Loucy (cell line): ENCODE measurements around the gene BBC3.

Source experiments
- H2AFZ ChIP-seq: fragments of 200-600 bp; sonication (generic); 2 replicates; pipeline ENCODE4 v1.6.0; 2016; ENCODE audit warnings: antibody characterized with exemption, mild to moderate bottlenecking, low read length, moderate library complexity
- H3F3A ChIP-seq: fragments of 200-600 bp; 2 replicates; pipeline ENCODE4 v1.6.0; 2016; ENCODE audit warnings: antibody characterized with exemption, low read depth, mild to moderate bottlenecking
- H3K27me3 ChIP-seq: fragments of 200-600 bp; sonication (generic); 2 replicates; pipeline ENCODE4 v1.6.1; 2014; ENCODE audit warnings: low read length, mild to moderate bottlenecking; ENCODE audit not compliant: insufficient read depth, poor library complexity, severe bottlenecking
- H3K36me3 ChIP-seq: fragments of 200-600 bp; sonication (generic); 2 replicates; pipeline ENCODE4 v1.6.1; 2016; ENCODE audit warnings: low read length; ENCODE audit not compliant: insufficient read depth
- H3K4me1 ChIP-seq: fragments of 200-600 bp; sonication (generic); 2 replicates; pipeline ENCODE4 v1.5.1; 2014; ENCODE audit warnings: low read length, mild to moderate bottlenecking; ENCODE audit not compliant: insufficient read depth, poor library complexity, severe bottlenecking
- H3K4me2 ChIP-seq: fragments of 200-600 bp; sonication (generic); 2 replicates; pipeline ENCODE4 v1.6.0; 2014; ENCODE audit warnings: antibody characterized with exemption, low read length, low read depth, mild to moderate bottlenecking; ENCODE audit not compliant: poor library complexity, severe bottlenecking
- H3K4me3 ChIP-seq: fragments of 200-600 bp; sonication (generic); 2 replicates; pipeline ENCODE4 v1.5.1; 2014; ENCODE audit warnings: low read length, mild to moderate bottlenecking, mixed read lengths; ENCODE audit not compliant: poor library complexity, severe bottlenecking
- H3K79me2 ChIP-seq: fragments of 200-600 bp; sonication (generic); 2 replicates; pipeline ENCODE4 v1.6.1; 2014; ENCODE audit warnings: low read length; ENCODE audit not compliant: insufficient read depth
- H3K9ac ChIP-seq: fragments of 200-600 bp; sonication (generic); 2 replicates; pipeline ENCODE4 v1.6.0; 2014; ENCODE audit warnings: mild to moderate bottlenecking, low read depth, low read length, moderate library complexity; ENCODE audit not compliant: poor library complexity, severe bottlenecking
- H3K9me2 ChIP-seq: fragments of 200-600 bp; sonication (generic); replicated peaks from 2 replicates; pipeline ENCODE4 v1.6.1; 2016; ENCODE audit warnings: low read depth, low read length, mixed read lengths
- H3K9me3 ChIP-seq: fragments of 200-600 bp; sonication (generic); 2 replicates; pipeline ENCODE4 v1.6.1; 2014; ENCODE audit warnings: mild to moderate bottlenecking, antibody characterized with exemption, low read length, low read depth; ENCODE audit not compliant: insufficient read depth
- H4K20me1 ChIP-seq: fragments of 200-600 bp; sonication (generic); 2 replicates; pipeline ENCODE4 v1.6.0; 2014; ENCODE audit warnings: antibody characterized with exemption, low read length, mild to moderate bottlenecking; ENCODE audit not compliant: insufficient read depth, poor library complexity, severe bottlenecking
- CTCF ChIP-seq: fragments of 200-600 bp; sonication (generic); conservative IDR thresholded peaks from 2 replicates; pipeline ENCODE4 v1.5.1; 2014; ENCODE audit warnings: mild to moderate bottlenecking, antibody characterized with exemption, low read length
- EZH2phosphoT487 ChIP-seq: fragments of 200-600 bp; IDR thresholded peaks from 2 replicates; pipeline ENCODE4 v1.6.1; 2018; ENCODE audit warnings: antibody characterized with exemption, mild to moderate bottlenecking, moderate library complexity, borderline replicate concordance

Gene BBC3

GRCh38 chr19:47231215-47232054 is 436 bp upstream of the BBC3 start:
- TF ChIP-seq CTCF (no peak), EZH2phosphoT487 (no peak)
- Histone ChIP-seq H3K4me3 (peak overlapping the region; percentile 97), H3K9me2 (no peaks in the 10 kb centered on the region), H4K20me1 (no peaks in the 10 kb centered on the region), H3F3A (no peaks in the 10 kb centered on the region), H3K9me3 (no peaks in the 10 kb centered on the region), H3K79me2 (0 out of 2 replicates have a peak, but pooled peaks cover 4% of the 10 kb centered on the region), H3K27me3 (no peaks in the 10 kb centered on the region), H3K4me1 (peaks cover 29% of the 10 kb centered on the region), H2AFZ (no peak overlapping the region), H3K9ac (peak overlapping the region; percentile 83), H3K36me3 (no peaks in the 10 kb centered on the region), H3K4me2 (peak overlapping the region; percentile 97)

GRCh38 chr19:47230054-47230920 is 712 bp downstream of the BBC3 start:
- TF ChIP-seq CTCF = peak; percentile 67
- TF ChIP-seq EZH2phosphoT487 = no peak
- Histone ChIP-seq H3K4me2 (peak overlapping the region; percentile 97), H3F3A (no peaks in the 10 kb centered on the region), H3K4me1 (peaks cover 36% of the 10 kb centered on the region), H3K27me3 (no peaks in the 10 kb centered on the region), H3K79me2 (0 out of 2 replicates have a peak, but pooled peaks cover 4% of the 10 kb centered on the region), H3K4me3 (peak overlapping the region; percentile 97), H3K9ac (peak overlapping the region; percentile 94), H3K9me2 (no peaks in the 10 kb centered on the region), H3K9me3 (no peaks in the 10 kb centered on the region), H4K20me1 (no peaks in the 10 kb centered on the region), H3K36me3 (no peaks in the 10 kb centered on the region), H2AFZ (no peak overlapping the region)

GRCh38 chr19:47229676-47230053 is 1.3 kb downstream of the BBC3 start:
- Histone ChIP-seq H3K4me1 (peaks cover 36% of the 10 kb centered on the region), H3K4me3 (peak overlapping the region; percentile 97), H3K9me3 (no peaks in the 10 kb centered on the region), H3K27me3 (no peaks in the 10 kb centered on the region), H2AFZ (no peak overlapping the region), H4K20me1 (no peaks in the 10 kb centered on the region), H3K36me3 (no peaks in the 10 kb centered on the region), H3K9me2 (no peaks in the 10 kb centered on the region), H3F3A (no peaks in the 10 kb centered on the region), H3K9ac (peak overlapping the region; percentile 94), H3K4me2 (peak overlapping the region; percentile 97), H3K79me2 (0 out of 2 replicates have a peak, but pooled peaks cover 4% of the 10 kb centered on the region)
- TF ChIP-seq EZH2phosphoT487 = no peak
- TF ChIP-seq CTCF = no peak
